CD4-positive, alpha-beta T cell (primary cell): ENCODE results near the gene LRRC49. TPM values are rescaled to one million over a fixed set of nuclear protein-coding genes. Genes with fewer than 3 reads are reported as not detected.
"Not testable (repeated sequence)": the region's sequence is repeated elsewhere in the genome, so short reads cannot be mapped to it uniquely, and the experiment has no call there.

ENCODE experiments used
- ATAC-seq: fragments of 200-7000 bp; cut with Tn5 transposase; one replicate; pipeline ENCODE4 v1.10.0; 2022; ENCODE audit warnings: mild to moderate bottlenecking; ENCODE audit not compliant: poor library complexity
- CTCF ChIA-PET: fragments of 350-600 bp; sonication (Branson Sonifier 250); formaldehyde crosslinking; loops from one replicate; lab custom pipeline; 2021; ENCODE audit warnings: antibody characterized with exemption, inconsistent platforms; lab: Charles Lee
- POLR2A ChIA-PET: fragments of 350-600 bp; sonication (Branson Sonifier 250); formaldehyde crosslinking; loops from one replicate; lab custom pipeline; 2021; ENCODE audit warnings: antibody characterized with exemption, inconsistent platforms; lab: Charles Lee
- DNase-seq, 14 experiments: peaks; one replicate each; pipeline ENCODE4 v3.0.0-alpha.2; 2013 to 2020; ENCODE audit warnings: mixed read lengths in 2 of 14
- H3K27ac ChIP-seq, 2 donors: one replicate each; pipeline versions ENCODE4 v1.5.1 to v1.7.0; 2013; ENCODE audit warnings: low read length in 2 of 2, low read depth in 1 of 2, mild to moderate bottlenecking in 1 of 2
- H3K27me3 ChIP-seq, 2 experiments: 1 replicate in 1 of 2; 2 replicates in 1 of 2; pipeline versions ENCODE4 v1.6.1 to v1.7.0; 2013; ENCODE audit warnings: low read length in 2 of 2, control low read depth in 1 of 2, mild to moderate bottlenecking in 1 of 2, moderate library complexity in 1 of 2; ENCODE audit not compliant: insufficient read depth in 2 of 2, control insufficient read depth in 1 of 2
- H3K36me3 ChIP-seq: one replicate; pipeline ENCODE4 v1.6.1; 2013; ENCODE audit warnings: low read length, control low read depth; ENCODE audit not compliant: insufficient read depth
- H3K4me1 ChIP-seq: one replicate; pipeline ENCODE4 v1.6.1; 2013; ENCODE audit warnings: low read length, control low read depth; ENCODE audit not compliant: insufficient read depth
- H3K4me3 ChIP-seq: one replicate; pipeline ENCODE4 v1.5.1; 2013; ENCODE audit warnings: mild to moderate bottlenecking, low read length, moderate library complexity
- H3K9me3 ChIP-seq, 2 experiments: 1 replicate in 1 of 2; 2 replicates in 1 of 2; pipeline versions ENCODE4 v1.6.1 to v1.7.0; 2013; ENCODE audit warnings: low read length in 2 of 2, mild to moderate bottlenecking in 2 of 2, control low read depth in 1 of 2, moderate library complexity in 1 of 2; ENCODE audit not compliant: control insufficient read depth in 1 of 2, insufficient read depth in 1 of 2
- H3K27ac Mint-ChIP-seq: one replicate; pipeline ENCODE4 v1.8.0; 2020; ENCODE audit warnings: mixed read lengths
- H3K27me3 Mint-ChIP-seq: one replicate; pipeline ENCODE4 v1.8.0; 2021; ENCODE audit warnings: mixed read lengths
- H3K36me3 Mint-ChIP-seq: one replicate; pipeline ENCODE4 v1.8.0; 2021; ENCODE audit warnings: low read depth, mixed read lengths
- H3K4me1 Mint-ChIP-seq: one replicate; pipeline ENCODE4 v1.8.0; 2021; ENCODE audit warnings: low read depth, mixed read lengths
- H3K4me3 Mint-ChIP-seq: one replicate; pipeline ENCODE4 v1.8.0; 2020; ENCODE audit warnings: mild to moderate bottlenecking, mixed read lengths
- H3K9me3 Mint-ChIP-seq: one replicate; pipeline ENCODE4 v1.8.0; 2020; ENCODE audit warnings: mixed read lengths
- CTCF ChIP-seq: fragments of 200-600 bp; IDR thresholded peaks from one replicate; pipeline ENCODE4 v1.8.0; 2022; ENCODE audit warnings: antibody characterized with exemption, mild to moderate bottlenecking
- intact Hi-C, 2 experiments: fragments of 100-400 bp; cut with DNase I in 1 of 2; cut with micrococcal nuclease in 1 of 2; formaldehyde crosslinking; loops; one replicate each; pipeline versions ENCODE4 v1.15.1 to v1.9.0; 2023 to 2025; cut with DNase I, micrococcal nuclease
- total RNA-seq, 174 experiments: library from RNA in 2 of 174; stranded (reverse) in 2 of 174; gene quantifications; one replicate each; pipeline ENCODE4 v1.2.3 and lab custom pipeline; 2021 to 2026

LRRC49 gene
- total RNA-seq, 2 experiments from 2014 or later = 0.39 to 0.49 TPM

GRCh38 chr15:71011503-71012155, 119.0 kb downstream of the LRRC49 start:
- no peaks in the 10 kb centered on the region for H3K9me3 ChIP-seq
- TF ChIP-seq CTCF = no peak
- H3K36me3 ChIP-seq = no peaks in the 10 kb centered on the region
- no peak overlapping the region for H3K27ac ChIP-seq
- Mint-ChIP-seq H3K4me3 (no peak overlapping the region), H3K27ac (no peak overlapping the region), H3K36me3 (no peaks in the 10 kb centered on the region), H3K9me3 (no peaks in the 10 kb centered on the region), H3K4me1 (no peaks in the 10 kb centered on the region), H3K27me3 (peaks cover 40% of the 10 kb centered on the region)
- no peaks in the 10 kb centered on the region for H3K4me1 ChIP-seq
- H3K27me3 ChIP-seq = peaks cover 0 to 35% of the 10 kb centered on the region in 2 experiments
- intact Hi-C loops = no loop called here
- DNase-seq (no peak), ATAC-seq (no peak)
- no peak overlapping the region for H3K4me3 ChIP-seq
- ChIA-PET POLR2A (interaction anchor here (0.8 kb wide), 1 partner anchor 340 kb away, joined by 3 read pairs; no protein-coding TSS in a partner anchor), CTCF (no interaction called here)

DNA sequence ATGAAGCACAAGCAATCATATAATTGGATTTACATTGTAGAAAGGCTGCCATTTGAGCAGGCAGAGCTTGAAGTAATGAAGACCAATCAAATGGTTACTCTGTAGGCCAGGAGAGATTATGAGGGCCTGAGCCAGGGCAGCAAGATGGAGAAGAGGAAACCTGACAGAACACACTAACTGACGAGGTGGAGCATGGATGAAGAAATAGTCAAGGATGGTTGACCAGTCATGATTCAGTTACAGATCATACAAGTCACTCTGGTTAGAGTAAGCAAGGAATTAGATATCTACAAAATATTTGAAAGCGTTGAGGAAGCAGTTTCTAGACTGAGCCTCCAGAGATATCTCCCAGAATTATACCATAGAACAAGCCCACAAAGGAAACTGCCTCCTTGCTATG, 120.8 kb downstream of the LRRC49 start:
- Mint-ChIP-seq H3K36me3 (no peaks in the 10 kb centered on the region), H3K27ac (no peak overlapping the region), H3K9me3 (no peaks in the 10 kb centered on the region), H3K4me3 (no peak overlapping the region), H3K4me1 (no peaks in the 10 kb centered on the region), H3K27me3 (peaks cover 46% of the 10 kb centered on the region)
- ChIA-PET POLR2A (no interaction called here), CTCF (no interaction called here)
- no peak for TF ChIP-seq CTCF
- no peaks in the 10 kb centered on the region for H3K4me1 ChIP-seq
- no peaks in the 10 kb centered on the region for H3K9me3 ChIP-seq
- no peak for ATAC-seq
- peaks cover 0 to 28% of the 10 kb centered on the region in 2 experiments for H3K27me3 ChIP-seq
- DNase-seq = no peak
- no peak overlapping the region for H3K27ac ChIP-seq
- intact Hi-C loops = no loop called here
- H3K36me3 ChIP-seq = no peaks in the 10 kb centered on the region
- no peak overlapping the region for H3K4me3 ChIP-seq

- CTCF ChIA-PET = no interaction called here
- Mint-ChIP-seq H3K36me3 (no peaks in the 10 kb centered on the region), H3K27me3 (peaks cover 42% of the 10 kb centered on the region), H3K4me1 (no peaks in the 10 kb centered on the region), H3K9me3 (peaks cover 10% of the 10 kb centered on the region), H3K27ac (no peak overlapping the region), H3K4me3 (no peak overlapping the region)
- Histone ChIP-seq H3K27ac (no peak overlapping the region), H3K36me3 (no peaks in the 10 kb centered on the region), H3K4me3 (no peak overlapping the region), H3K27me3 (peaks cover 0 to 28% of the 10 kb centered on the region in 2 experiments), H3K4me1 (no peaks in the 10 kb centered on the region), H3K9me3 (peaks cover 0 to 3% of the 10 kb centered on the region in 2 experiments)
- ATAC-seq (no peak), DNase-seq (no peak)
- intact Hi-C loops = no loop called here
- POLR2A ChIA-PET = no interaction called here
- TF ChIP-seq CTCF = no peak
These were observed 122.7 kb downstream of the LRRC49 start for GRCh38 chr15:71015342-71015741.

DNA sequence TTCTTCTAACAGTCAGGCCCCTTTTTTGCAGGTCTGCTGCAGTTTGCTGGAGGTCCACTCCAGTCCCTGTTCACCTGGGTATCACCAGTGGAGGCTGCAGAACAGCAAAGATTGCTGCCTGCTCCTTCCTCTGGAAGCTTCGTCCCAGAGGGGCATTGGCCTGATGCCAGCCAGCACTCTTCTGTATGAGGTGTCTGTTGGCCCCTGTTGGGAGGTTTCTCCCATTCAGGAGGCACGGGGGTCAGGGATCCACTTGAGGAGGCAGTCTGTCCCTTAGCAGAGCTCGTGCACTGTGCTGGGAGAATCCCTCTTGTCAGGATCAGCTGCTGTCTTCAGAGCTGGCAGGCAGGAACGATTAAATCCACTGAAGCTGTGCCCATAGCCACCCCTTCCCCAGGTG, 138.6 kb downstream of the LRRC49 start:
- DNase-seq, POLR2A ChIA-PET, ATAC-seq, H3K36me3 Mint-ChIP-seq, intact Hi-C loops, H3K4me3 Mint-ChIP-seq, H3K27me3 ChIP-seq, H3K27ac Mint-ChIP-seq, CTCF ChIA-PET, H3K27ac ChIP-seq, H3K4me1 Mint-ChIP-seq, H3K4me3 ChIP-seq, H3K36me3 ChIP-seq, H3K4me1 ChIP-seq: not testable (repeated sequence)
- H3K9me3 ChIP-seq = peaks cover 0 to 10% of the 10 kb centered on the region in 2 experiments
- H3K27me3 Mint-ChIP-seq = peaks cover 48% of the 10 kb centered on the region
- peaks cover 22% of the 10 kb centered on the region for H3K9me3 Mint-ChIP-seq

- H3K4me3 ChIP-seq, H3K27ac ChIP-seq, H3K4me1 ChIP-seq, H3K4me3 Mint-ChIP-seq, H3K36me3 Mint-ChIP-seq, H3K36me3 ChIP-seq, H3K4me1 Mint-ChIP-seq, H3K9me3 Mint-ChIP-seq, DNase-seq, H3K27ac Mint-ChIP-seq, ATAC-seq, POLR2A ChIA-PET, H3K27me3 ChIP-seq, intact Hi-C loops, CTCF ChIA-PET: not testable (repeated sequence)
- peaks cover 0 to 10% of the 10 kb centered on the region in 2 experiments for H3K9me3 ChIP-seq
- H3K27me3 Mint-ChIP-seq = peaks cover 48% of the 10 kb centered on the region
These were observed 142.9 kb downstream of the LRRC49 start for GRCh38 chr15:71035478-71035877.
